OCI-LY7 (cell line): ENCODE results near the gene CPXM1. TPM values are rescaled to one million over a fixed set of nuclear protein-coding genes. Genes with fewer than 3 reads are reported as not detected.

ENCODE experiments used
- BruUV-seq: library from RNA; stranded (reverse); fragments of 400-500 nt; replicated peaks from 2 replicates; lab custom pipeline; 2021; lab: Mats Ljungman, UMichigan
- CTCF ChIA-PET: fragments of 300-600 bp; sonication (Branson Sonifier 250); formaldehyde crosslinking; loops from one replicate; lab custom pipeline; 2022; ENCODE audit warnings: antibody characterized with exemption; ENCODE audit not compliant: unreplicated experiment; lab: Charles Lee
- POLR2A ChIA-PET: fragments of 300-600 bp; sonication (Branson Sonifier 250); formaldehyde crosslinking; loops from one replicate; lab custom pipeline; 2022; ENCODE audit warnings: antibody characterized with exemption; lab: Charles Lee
- DNase-seq: peaks from one replicate; pipeline ENCODE4 v3.0.0-alpha.2; 2015; ENCODE audit warnings: low spot score
- H2AFZ ChIP-seq: fragments of 200-600 bp; sonication (generic), shearing (Covaris generic); 2 replicates; pipeline ENCODE4 v1.6.1; 2014; ENCODE audit warnings: mild to moderate bottlenecking, antibody characterized with exemption, low read length, moderate library complexity
- H3K27ac ChIP-seq: fragments of 200-600 bp; sonication (generic); 2 replicates; pipeline ENCODE4 v1.5.1; 2014; ENCODE audit warnings: mixed run types, low read depth, mild to moderate bottlenecking, moderate library complexity, low read length, inconsistent platforms; ENCODE audit not compliant: poor library complexity, severe bottlenecking
- H3K36me3 ChIP-seq: fragments of 200-600 bp; sonication (generic); 2 replicates; pipeline ENCODE4 v1.6.1; 2014; ENCODE audit warnings: mild to moderate bottlenecking, antibody characterized with exemption, low read length, moderate library complexity, mixed read lengths; ENCODE audit not compliant: insufficient read depth
- H3K4me1 ChIP-seq: fragments of 200-600 bp; sonication (generic); 2 replicates; pipeline ENCODE4 v1.5.1; 2014; ENCODE audit warnings: mild to moderate bottlenecking, low read length; ENCODE audit not compliant: insufficient read depth, poor library complexity, severe bottlenecking
- H3K4me2 ChIP-seq: fragments of 200-600 bp; sonication (generic); 2 replicates; pipeline ENCODE4 v1.6.1; 2014; ENCODE audit warnings: mild to moderate bottlenecking, low read length
- H3K4me3 ChIP-seq: fragments of 200-600 bp; sonication (generic); 2 replicates; pipeline ENCODE4 v1.5.1; 2014; ENCODE audit warnings: mild to moderate bottlenecking, low read depth, low read length; ENCODE audit not compliant: poor library complexity, severe bottlenecking
- H3K79me2 ChIP-seq: fragments of 200-600 bp; sonication (generic); 2 replicates; pipeline ENCODE4 v1.6.1; 2016; ENCODE audit warnings: low read depth, mild to moderate bottlenecking, low read length, moderate library complexity, mixed read lengths; ENCODE audit not compliant: insufficient read depth
- H3K9me2 ChIP-seq: fragments of 200-600 bp; sonication (generic); 2 replicates; pipeline ENCODE4 v1.6.1; 2016; ENCODE audit warnings: mild to moderate bottlenecking, low read length, mixed read lengths; ENCODE audit not compliant: insufficient read depth
- H3K9me3 ChIP-seq: fragments of 200-600 bp; sonication (generic); 2 replicates; pipeline ENCODE4 v1.6.1; 2014; ENCODE audit warnings: mild to moderate bottlenecking, mixed run types, low read length, mixed read lengths
- H4K20me1 ChIP-seq: fragments of 200-600 bp; sonication (generic); 2 replicates; pipeline ENCODE4 v1.6.1; 2014; ENCODE audit warnings: mild to moderate bottlenecking, antibody characterized with exemption, low read length, moderate library complexity, mixed read lengths; ENCODE audit not compliant: insufficient read depth
- EZH2phosphoT487 ChIP-seq: fragments of 200-600 bp; sonication (generic); IDR thresholded peaks from 2 replicates; pipeline ENCODE4 v1.6.1; 2018; ENCODE audit warnings: low read depth, borderline replicate concordance, mild to moderate bottlenecking, mixed run types, antibody characterized with exemption, low read length, moderate library complexity, mixed read lengths
- intact Hi-C: fragments of 100-400 bp; cut with micrococcal nuclease; formaldehyde crosslinking; loops from one replicate; pipeline ENCODE4 v1.10.0; 2022; ENCODE audit not compliant: unreplicated experiment
- total RNA-seq, 2 experiments: library from RNA; depleted of rRNA in 1 of 2; stranded (reverse); fragments of >200 nt in 1 of 2; shearing (Covaris generic) in 1 of 2; gene quantifications; 2 replicates each; pipeline ENCODE4 v1.2.3, GENCODE V29; 2014 to 2022
- TF ChIP-seq, protein P1 (sequence below): fragments of 200-600 bp; sonication (generic); conservative IDR thresholded peaks from 2 replicates; pipeline ENCODE4 v1.5.1; 2014; ENCODE audit warnings: mild to moderate bottlenecking, antibody characterized with exemption, low read length, moderate library complexity, mixed read lengths

The CPXM1 gene
- total RNA-seq, 2 experiments from 2014 or later, result not detected

DNA sequence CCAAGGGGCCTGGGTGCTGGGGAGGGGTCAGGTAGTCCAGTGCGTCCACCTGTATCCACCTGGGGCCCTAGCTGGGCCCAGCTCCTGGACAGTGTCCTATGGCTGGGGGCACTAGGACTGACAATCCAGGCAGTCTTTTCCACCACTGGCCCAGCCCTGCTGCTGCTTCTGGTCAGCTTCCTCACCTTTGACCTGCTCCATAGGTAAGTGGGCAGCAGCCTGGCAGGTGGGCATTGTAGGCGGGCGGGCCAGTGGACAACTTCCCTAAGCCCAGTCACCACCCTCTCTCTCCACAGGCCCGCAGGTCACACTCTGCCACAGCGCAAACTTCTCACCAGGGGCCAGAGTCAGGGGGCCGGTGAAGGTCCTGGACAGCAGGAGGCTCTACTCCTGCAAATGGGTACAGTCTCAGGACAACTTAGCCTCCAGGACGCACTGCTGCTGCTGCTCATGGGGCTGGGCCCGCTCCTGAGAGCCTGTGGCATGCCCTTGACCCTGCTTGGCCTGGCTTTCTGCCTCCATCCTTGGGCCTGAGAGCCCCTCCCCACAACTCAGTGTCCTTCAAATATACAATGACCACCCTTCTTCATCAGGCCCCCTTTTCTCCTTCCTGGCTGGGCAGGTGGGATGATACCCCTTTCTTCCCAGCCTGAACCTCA, 14.9 kb upstream of the CPXM1 start:
- intact Hi-C loops, result no loop called here
- no peaks in the 10 kb centered on the region for H3K9me2 ChIP-seq
- ChIA-PET POLR2A (no interaction called here), CTCF (no interaction called here)
- no peaks in the 10 kb centered on the region for H3K79me2 ChIP-seq
- H2AFZ ChIP-seq, result no peak overlapping the region
- H4K20me1 ChIP-seq, result no peaks in the 10 kb centered on the region
- H3K9me3 ChIP-seq, result 0 out of 2 replicates have a peak, but pooled peaks cover 6% of the 10 kb centered on the region
- DNase-seq, result no peak
- H3K36me3 ChIP-seq, result no peaks in the 10 kb centered on the region
- no peak overlapping the region for H3K4me3 ChIP-seq
- TF ChIP-seq EZH2phosphoT487, result no peak
- TF ChIP-seq, protein P1, sequence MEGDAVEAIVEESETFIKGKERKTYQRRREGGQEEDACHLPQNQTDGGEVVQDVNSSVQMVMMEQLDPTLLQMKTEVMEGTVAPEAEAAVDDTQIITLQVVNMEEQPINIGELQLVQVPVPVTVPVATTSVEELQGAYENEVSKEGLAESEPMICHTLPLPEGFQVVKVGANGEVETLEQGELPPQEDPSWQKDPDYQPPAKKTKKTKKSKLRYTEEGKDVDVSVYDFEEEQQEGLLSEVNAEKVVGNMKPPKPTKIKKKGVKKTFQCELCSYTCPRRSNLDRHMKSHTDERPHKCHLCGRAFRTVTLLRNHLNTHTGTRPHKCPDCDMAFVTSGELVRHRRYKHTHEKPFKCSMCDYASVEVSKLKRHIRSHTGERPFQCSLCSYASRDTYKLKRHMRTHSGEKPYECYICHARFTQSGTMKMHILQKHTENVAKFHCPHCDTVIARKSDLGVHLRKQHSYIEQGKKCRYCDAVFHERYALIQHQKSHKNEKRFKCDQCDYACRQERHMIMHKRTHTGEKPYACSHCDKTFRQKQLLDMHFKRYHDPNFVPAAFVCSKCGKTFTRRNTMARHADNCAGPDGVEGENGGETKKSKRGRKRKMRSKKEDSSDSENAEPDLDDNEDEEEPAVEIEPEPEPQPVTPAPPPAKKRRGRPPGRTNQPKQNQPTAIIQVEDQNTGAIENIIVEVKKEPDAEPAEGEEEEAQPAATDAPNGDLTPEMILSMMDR, result no peak
- no peak overlapping the region for H3K27ac ChIP-seq
- H3K4me1 ChIP-seq, result no peaks in the 10 kb centered on the region
- H3K4me2 ChIP-seq, result no peak overlapping the region
- BruUV-seq, result no TSS peak

DNA sequence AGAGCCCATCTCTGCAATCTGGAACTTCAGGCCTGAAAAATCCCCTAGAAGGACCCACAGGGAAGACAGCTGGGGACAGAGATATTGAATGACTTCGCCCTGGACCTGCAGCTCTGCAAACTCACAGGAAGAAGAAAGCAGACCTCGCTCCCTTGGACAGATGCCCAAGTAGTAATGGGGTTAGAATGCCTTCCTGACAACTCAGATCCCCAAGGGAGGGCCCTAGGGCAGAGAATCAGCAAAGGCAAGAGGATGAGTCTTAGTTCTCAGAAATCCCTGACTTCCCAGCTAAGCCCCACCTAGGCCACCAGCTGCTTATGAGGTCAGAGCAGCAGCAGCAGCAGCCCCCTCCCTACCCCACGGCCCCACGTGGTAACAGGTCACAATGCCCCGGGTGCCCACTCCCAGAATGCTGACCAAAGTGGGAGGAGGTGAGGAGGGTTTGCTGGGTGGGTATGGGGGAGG, 14.2 kb upstream of the CPXM1 start, which contains the start of gene C20orf141:
Gene C20orf141 (plus strand): TSS at position 401 of the 465 bp plus-strand sequence. CDS start 198 bp downstream, outside the sequence.
- no peak within 1 kb of the TSS for H3K4me2 ChIP-seq
- TF ChIP-seq, protein P1, result no peak
- no peak for TF ChIP-seq EZH2phosphoT487

DNA sequence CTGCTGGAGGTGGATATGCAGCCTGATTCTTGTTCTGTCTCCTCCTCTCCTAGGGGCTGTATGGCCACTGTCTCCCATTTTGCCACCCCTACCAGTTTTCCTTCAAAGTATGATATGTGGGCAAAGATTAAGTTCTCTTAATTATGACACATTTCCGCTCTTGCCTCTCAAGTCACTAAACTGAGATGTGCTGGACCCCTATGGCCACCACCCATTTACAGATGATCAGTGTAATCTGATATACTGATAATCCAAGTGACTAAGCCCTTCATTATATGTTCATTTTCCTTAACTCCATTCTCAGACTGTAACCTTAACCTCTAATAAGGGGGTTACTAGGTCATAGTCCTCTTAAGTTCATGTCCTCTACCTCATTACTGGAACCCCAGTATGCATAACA, 13.6 kb upstream of the CPXM1 start:
- Histone ChIP-seq H3K4me2 (no peak overlapping the region), H3K4me1 (no peaks in the 10 kb centered on the region), H3K9me3 (0 out of 2 replicates have a peak, but pooled peaks cover 6% of the 10 kb centered on the region), H3K36me3 (no peaks in the 10 kb centered on the region), H4K20me1 (no peaks in the 10 kb centered on the region), H3K79me2 (no peaks in the 10 kb centered on the region), H3K9me2 (no peaks in the 10 kb centered on the region), H3K27ac (no peak overlapping the region), H2AFZ (no peak overlapping the region), H3K4me3 (no peak overlapping the region)
- no peak for TF ChIP-seq EZH2phosphoT487
- TF ChIP-seq, protein P1, result no peak
- no peak for DNase-seq
- POLR2A ChIA-PET, result no interaction called here
- no TSS peak for BruUV-seq
- intact Hi-C loops, result no loop called here
- CTCF ChIA-PET, result no interaction called here

More for the DNA sequence above, 14.2 kb upstream of the CPXM1 start, which contains the start of gene C20orf141:
- Histone ChIP-seq H2AFZ (no peak within 1 kb of the TSS), H3K27ac (no peak within 1 kb of the TSS), H3K79me2 (no peaks in the 10 kb centered on the region), H3K4me3 (no peak within 1 kb of the TSS), H3K4me1 (no peaks in the 10 kb centered on the region), H3K9me3 (0 out of 2 replicates have a peak, but pooled peaks cover 6% of the 10 kb centered on the region), H3K9me2 (no peaks in the 10 kb centered on the region), H4K20me1 (no peaks in the 10 kb centered on the region), H3K36me3 (no peaks in the 10 kb centered on the region)
- intact Hi-C loops, result no loop called here
- DNase-seq, result no peak
- no TSS peak for BruUV-seq
- CTCF ChIA-PET, result no interaction called here
- POLR2A ChIA-PET, result no interaction called here
